ENCODE results near the gene SEPTIN11.
A peak's percentile ranks its signal among the peaks of the same experiment; 100 is the strongest.

SEPTIN11 gene

DNA sequence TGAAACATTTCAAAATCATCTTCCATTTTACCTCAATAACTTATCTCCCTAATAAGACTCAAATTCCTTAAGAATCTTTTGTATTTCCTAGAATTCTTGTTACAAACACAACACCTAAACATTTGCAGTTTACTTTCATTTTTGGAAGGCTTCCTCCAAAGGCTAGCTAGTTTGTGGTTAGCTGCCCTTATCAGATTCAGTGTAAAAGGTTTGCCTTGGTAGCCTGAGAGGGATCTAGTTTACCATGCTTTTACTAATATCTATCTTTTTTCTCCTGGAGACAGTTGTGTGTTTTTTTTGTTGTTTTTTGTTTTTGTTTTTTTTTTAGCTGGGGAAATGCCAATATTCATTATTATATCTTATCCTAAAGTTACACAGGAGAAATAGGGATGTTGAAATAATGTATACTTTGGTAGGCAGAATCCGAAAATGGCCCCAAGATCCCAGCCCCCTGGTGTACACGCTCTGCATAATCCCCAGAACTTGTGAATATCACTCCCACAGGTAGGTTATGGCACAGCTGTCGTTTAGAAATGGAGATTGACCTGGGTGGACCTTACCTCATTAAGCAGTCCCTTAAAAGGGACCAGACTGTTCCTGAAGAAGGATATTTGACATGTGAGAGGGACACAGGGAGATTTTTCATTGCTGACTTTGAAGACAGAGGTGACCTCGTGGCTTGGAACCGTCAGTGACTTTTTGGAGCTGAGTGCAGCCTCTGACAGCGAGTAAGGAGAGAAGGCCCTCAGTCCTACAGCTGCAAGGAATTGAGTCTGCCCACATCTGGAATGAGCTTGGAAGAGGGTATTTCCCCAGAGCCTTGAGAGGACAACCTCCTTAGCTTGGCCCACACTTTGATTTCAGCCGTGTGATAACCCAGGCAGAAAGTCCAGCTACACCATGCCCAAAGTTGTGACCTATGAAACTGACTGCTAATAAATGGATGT lies 33.4 kb downstream of the SEPTIN11 start:
- DNase-seq: peak; percentile 87

DNA sequence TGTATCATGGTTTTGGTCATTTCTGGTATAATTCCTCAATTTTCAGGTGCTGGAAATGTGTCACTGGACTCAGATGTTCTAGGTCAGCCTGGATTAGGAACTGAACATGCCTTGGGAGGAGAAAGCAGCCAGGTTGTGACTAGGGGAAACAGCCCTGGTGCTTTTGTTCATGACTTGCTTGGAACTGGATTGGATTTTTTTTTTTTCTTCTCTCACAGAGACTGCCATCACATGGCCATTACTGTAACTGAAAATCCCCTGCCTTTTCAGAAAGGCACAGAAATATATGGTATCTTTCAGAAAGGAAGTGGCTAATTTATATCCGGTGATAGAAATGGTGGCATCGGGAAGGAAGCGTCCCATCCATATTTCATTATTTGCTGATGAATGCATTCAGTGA lies 34.6 kb downstream of the SEPTIN11 start:
- peak; percentile 69 for DNase-seq

DNA sequence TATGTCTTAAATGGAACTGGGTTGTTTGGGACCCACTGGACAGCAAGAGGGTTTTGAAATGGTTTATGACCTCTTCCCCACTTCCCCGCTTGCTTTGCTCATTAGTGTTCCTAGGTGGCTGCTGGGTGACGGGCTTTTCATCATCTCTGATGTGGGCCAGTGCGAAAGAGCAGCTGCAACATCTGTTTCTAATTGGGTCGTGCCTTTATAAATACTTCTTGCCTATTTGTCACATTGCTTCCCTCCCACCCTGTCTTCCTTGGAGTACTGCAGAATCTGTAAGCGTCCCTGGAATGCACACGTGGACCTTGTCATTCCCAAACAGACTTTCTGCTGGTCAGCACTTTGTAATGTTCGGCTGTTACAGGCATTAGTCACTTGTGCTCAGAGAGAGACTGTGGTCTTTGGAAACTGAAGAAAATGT lies 35.2 kb downstream of the SEPTIN11 start:
- no peak for DNase-seq

DNA sequence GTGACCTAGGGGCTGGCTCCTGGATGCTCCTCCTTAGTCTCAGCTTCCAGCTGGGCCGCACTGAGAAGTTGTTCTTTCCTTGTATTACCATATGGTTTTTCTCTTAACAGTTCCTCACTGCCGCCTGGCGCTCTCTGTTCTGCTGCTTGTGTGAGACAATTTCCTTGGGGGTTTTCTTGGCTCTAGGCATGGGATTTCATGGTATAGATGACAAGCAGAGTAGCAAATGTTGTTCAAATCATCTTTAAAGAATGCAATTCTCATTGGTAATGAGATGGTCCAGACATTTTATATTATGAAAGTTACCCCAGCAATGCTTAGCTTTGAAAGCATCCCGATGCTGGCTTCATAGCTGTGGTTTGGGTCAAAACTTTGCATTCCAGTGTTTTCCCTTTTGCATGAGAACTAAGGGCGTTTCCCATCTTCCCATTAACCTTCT lies 37.6 kb downstream of the SEPTIN11 start:
- no peak for DNase-seq

DNA sequence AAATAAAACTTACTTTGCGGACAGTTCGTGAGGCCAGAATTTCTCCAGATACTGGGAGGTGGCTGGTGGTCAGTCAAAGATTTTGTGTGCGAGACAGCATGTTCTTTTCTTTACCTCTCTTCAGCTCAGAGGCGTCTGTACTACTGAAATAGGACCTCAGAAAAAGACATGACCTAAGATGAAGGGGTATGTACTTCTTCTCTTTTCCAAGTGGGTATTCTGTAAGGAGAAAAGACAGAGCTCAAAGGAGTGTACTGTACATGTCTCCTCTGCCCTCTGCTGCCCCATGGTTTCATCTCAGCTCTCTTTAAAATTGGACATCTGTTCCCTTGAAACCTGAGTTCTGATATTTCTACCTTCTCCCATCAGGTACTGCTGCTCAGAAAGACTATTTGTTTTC lies 38.1 kb downstream of the SEPTIN11 start:
- no peak for DNase-seq

DNA sequence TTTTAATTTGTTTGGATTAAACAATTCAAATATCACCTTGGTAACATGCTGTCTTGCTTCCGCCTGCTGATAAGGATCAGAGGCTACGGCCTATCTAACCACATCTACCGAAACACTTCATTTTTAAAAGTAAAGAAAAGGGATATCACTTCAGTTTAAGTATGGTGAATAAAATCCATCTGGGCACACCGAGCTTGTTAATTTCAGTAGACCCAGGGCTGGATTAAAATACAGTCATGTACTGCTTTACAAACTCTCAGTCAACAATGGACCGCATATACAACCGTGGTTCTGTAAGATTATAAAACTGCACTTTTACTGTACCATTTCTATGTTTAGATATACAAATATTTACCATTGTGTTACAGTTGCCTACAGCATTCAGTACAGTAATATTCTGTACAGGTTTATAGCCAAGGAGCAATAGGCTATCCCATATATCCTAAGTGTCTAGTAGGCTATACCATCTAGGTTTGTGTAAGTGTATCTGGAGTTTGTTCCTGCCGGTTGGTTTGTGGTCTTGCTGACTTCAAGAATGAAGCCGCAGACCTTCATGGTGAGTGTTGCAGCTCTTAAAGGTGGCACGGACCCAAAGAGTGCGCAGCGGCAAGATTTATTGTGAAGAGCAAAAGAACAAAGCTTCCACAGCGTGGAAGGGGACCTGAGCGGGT lies 40.0 kb downstream of the SEPTIN11 start:
- DNase-seq: peak; percentile 59

DNA sequence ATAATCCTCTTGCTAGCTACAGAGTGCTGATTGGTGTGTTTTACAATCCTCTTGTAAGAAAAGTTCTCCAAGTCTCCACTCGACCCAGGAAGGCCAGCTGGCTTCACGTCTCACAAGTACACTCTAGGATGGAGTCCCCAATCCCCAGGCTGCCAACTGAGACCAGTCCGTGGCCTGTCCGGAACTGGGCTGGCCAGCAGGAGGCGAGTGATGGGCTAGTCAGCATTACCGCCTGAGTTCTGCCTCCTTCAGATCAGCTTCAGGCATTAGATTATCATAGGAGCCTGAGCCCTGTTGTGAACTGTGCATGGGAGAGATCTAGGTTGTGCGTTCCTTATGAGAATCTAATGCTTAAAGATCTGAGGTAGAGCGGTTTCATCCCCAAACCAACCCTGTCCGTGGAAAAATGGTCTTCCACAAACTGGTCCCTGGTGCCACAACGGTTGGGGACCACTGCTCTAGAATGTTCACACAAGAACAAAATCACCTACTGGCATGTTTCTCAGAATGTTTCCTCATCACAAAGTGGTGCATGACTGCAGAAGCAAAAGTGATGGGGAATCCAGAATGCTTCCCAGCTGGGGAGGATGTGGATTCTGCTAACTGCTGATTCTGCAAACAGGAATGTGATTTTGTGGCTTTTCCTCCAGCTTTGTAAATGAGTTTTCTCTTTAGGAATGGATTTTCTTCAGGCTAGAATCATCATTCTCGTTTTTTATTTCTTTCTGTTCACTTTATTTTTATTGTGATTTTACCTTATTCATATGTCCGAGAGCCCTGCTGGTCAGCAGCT lies 40.9 kb downstream of the SEPTIN11 start:
- DNase-seq: no peak

DNA sequence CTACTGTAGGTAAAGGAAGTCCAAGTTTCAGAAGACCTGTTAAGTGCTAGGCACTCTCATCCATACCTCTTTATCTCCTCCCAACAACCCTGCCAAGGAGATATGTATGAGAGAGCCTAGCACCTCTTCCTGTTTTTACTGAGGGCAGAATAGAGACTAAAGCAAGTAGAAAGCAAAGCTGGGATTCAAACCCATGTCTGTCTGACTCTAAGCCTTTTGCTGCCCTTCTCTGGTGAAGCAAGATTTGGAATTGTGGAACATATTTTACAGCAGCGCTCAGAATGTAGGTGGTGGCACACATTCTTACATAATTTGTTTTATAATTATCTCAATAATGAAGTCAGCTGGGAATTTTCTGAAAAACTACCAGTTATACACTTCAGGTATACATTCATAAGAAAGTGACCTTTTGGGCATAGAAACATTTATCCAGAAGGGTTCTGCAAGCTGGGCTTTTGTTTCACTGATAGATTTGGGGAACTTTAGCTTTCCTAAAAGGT lies 41.7 kb downstream of the SEPTIN11 start:
- no peak for DNase-seq

DNA sequence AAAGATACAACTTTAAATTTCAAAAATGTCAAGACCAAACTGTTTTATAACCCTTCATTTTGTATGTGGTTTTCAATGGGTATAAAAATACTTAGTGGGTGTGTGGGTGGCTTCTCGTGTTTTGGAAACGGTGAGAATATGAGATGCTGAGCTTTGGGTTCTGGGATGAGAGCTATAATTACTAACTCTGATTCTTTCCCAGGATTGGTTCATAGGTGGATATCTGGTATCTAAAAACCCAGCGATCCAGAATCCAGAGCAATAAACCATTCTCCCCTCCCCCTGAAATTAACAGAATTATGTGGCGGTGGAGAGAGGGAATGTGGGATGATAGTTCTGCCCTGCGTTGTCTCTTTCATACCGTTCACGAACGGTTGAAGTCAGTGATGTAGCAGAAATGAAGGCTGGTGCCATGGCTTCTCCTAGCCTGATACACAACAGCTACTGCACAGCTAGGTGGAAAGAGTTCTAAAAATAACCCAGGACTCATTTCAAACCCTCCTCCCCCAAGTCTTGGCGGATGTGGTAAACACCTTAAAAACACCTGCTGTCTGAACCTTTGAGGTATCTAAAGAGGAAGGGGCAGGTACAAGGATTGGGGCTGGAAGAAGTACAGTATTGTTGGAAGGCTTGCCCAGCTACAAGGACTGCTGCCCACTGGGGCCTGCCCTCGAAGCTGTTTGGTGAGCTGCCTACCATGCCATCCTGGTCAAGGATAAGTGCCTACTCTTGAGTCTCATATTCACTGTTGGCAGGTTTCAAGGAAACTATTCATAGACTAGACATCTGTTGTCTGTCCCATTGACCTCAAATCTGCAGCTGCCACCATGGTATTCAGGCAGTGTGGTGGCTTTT lies 44.5 kb downstream of the SEPTIN11 start:
- no peak for DNase-seq

DNA sequence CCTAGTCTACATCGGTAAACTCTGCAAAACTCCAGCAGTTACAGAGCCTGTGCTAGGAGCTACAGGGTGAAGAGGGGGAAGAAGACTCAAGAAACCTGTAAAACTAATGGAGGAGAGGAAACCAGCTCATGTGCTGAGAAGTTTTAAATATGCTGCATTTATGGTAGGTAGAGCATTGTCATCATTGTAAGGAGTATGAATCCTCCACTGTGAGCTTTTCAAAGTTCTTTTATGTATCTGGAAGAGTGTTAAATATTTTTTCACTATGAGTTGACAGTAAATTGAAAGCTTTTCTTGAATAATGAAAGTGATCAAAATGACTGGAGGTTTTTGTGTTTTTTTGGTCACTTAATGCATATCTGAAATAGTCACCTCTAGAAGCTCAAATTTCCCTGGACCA lies 46.2 kb downstream of the SEPTIN11 start:
- DNase-seq: no peak

DNA sequence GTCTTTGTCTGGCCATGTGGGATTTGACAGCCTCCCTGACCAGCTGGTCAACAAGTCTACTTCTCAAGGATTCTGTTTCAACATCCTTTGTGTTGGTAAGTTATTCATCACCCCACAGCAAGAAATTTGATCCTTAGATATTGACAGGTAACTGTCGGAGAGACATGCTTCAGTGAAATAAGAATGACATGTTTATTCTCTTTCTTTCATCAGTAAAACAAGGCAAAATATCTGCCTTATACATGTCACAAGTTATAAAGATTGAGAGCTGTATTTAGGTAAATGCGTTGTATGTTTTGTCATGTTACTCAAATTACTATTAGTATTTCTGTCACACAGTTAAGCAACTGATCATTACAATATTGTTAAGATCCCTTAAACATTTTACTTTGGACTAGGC lies 46.9 kb downstream of the SEPTIN11 start:
- DNase-seq: no peak

DNA sequence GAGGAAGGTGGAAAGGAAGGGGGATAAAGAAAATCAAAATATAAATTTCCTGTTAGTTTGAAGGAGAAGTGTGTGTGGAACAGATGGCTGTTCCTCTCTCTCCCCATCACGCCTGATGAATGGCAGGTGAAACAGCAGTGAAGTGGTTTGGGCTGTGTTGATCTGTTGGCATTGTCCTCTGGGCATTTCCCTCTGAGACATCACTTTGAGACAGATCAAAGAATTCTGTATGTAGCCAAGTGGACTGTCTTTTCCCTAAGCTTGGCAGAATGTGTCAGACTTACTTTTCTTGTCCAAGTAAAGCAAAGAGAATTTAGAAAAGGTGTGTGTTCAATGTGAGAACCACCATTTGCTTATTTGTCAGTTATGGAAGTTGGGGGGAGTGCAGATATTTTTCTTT lies 47.5 kb downstream of the SEPTIN11 start:
- DNase-seq: no peak

DNA sequence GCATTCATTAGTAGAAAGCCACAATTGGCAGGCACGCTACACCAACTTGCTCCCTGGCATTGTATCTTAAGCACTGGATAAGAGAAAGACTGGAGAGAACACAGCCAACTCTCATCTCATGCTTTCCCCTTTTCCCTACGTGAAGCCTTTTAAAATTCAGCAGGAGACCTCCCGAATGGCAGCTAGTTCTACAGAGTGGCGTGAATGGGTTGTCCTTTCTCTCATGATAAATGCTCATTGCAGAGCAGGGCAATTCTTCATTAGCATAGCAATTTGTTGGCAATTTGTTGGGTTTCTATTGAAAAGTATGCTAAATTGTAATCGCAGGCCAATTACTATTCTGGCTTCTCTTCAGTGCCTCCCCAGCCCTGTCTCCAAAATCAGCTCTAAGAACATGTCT lies 48.0 kb downstream of the SEPTIN11 start:
- DNase-seq: no peak

DNA sequence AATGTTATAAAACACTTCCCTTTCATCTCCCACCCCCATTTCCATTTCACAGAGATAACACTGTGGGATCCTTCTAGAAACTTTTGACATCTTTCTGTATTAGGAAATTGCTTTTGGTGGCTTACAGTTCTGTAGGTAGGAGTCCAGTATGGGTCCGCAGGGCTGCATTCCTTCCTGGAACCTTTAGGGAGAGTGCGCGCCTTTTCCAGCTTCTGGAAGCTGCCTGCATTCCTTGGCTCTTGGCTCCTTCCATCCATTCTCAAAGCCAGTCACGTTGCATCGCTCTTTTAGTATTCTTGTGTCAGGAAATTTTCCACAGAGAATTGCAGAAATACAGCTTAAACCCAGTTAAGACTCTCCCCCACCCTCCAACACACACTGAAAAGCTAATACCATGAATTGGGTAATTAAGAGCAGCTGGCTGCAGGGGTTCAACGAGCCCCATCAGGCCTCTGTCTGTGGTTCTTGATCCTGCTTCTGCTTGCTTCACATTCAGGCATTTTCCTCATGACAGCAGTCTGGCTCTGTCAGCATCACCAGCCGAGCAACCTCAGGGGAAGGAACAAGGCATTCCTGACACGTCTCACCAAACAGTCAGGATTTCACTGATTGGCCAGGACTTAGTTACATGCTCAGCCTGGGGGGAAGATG lies 48.8 kb downstream of the SEPTIN11 start:
- no peak for DNase-seq

All from hematopoietic multipotent progenitor cell treated with erythropoietin and hydrocortisone succinate and interleukin-3 and kit ligand, for 6 days (in vitro differentiated cells).